ENCODE measurements around the gene NPHP4.

The NPHP4 gene

GRCh38 chr1:5949085-5949760, 43.0 kb downstream of the NPHP4 start:
- DNase-seq (ENCODE audit: low read depth) = no peak

- DNase-seq (ENCODE audit: low read depth) = no peak
These were observed 43.6 kb downstream of the NPHP4 start for GRCh38 chr1:5948681-5949005.

DNA sequence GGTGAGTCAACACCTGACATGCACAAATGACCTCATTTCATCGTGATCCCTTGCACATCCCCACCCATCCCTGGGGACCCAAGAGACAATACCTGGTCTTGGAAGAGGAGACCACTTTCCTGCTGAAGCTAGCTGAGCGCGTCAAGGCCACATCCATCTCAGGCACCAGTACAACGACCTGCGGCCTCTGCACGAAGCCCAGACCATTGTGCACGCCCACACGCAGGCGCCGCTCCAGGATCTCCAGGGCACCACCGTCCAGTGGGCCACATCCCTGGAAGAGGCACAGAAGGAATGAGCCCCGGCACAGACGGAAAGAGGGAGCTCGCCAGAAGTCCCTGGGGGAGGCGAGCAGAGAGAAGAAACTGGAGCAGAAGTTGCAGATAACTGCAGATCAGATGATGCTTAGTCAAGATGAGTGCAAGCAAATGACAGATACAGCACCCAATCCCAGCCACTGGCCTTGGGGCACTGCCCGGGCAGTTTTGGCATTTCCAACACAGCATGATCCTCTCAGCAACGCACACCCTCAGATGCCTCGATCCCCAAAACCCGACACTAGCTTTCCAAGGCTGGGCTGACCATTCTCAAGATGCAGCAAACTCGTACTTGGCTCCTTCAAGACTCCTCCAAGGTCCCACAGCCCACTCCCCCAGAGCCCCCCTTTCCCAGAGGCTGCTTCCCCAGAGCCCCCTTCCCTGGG, 44.1 kb downstream of the NPHP4 start:
- no peak for DNase-seq (ENCODE audit: low read depth)

- no peak for DNase-seq (ENCODE audit: low read depth)
These were observed 45.0 kb downstream of the NPHP4 start for GRCh38 chr1:5947071-5947821.

- DNase-seq (ENCODE audit: low read depth) = no peak
These were observed 46.8 kb downstream of the NPHP4 start for GRCh38 chr1:5945445-5945844.

GRCh38 chr1:5944843-5945167, 47.4 kb downstream of the NPHP4 start:
- no peak for DNase-seq (ENCODE audit: low read depth)

GRCh38 chr1:5944154-5944842, 47.9 kb downstream of the NPHP4 start:
- DNase-seq (ENCODE audit: low read depth) = no peak

GRCh38 chr1:5943343-5944124, 48.7 kb downstream of the NPHP4 start:
- DNase-seq (ENCODE audit: low read depth) = no peak

DNA sequence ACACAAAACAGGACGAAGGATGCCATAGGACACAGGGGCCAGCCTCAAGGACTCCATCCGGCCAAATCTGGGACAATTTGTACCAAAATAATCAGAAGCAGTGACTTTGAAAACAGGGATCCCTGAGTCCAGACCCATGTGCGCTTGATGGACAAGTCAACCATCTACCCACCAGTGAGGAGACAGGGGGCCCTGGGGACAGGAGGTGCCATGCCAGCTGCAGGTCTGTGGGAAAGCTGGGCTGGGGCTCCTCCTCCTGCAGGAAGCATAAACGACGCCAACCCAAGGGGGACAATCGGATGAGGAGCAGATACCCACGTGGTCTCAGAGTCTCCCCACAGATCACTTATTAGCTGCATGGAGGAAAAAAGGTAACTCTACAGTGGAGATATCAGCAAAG, 50.6 kb downstream of the NPHP4 start:
- DNase-seq (ENCODE audit: low read depth) = no peak

DNA sequence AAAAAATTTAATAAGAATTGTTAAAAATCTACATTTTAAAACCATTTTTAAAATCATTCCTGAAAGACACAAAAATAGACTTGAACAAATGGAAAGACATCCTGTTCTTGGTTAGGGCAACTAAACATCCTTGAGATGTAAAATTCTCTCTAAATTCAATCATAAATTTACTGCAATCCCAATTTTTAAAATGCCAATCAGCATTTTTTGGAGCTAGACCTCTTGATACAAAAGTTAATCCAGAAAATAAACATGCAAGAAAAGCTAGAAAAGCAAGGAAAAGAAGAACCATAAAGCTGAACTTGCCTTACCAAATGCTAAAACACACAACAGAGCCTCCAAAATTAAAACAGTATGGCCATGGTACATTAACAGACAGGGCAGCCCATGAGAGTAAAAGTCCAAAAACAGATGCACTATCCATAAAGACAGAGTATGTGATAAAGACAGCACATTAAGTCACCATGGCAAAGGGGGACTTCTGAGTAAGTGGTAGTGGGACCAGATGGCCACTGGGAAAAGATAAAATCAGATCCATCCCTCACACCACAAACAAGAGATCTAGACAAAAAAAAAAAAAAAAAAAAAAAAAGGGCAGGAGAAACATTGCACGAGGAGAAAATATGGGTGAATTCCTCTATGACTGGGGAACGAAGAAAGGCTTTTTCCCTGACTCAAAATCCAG, 51.4 kb downstream of the NPHP4 start:
- no peak for DNase-seq (ENCODE audit: low read depth)

GRCh38 chr1:5939271-5940170, 52.7 kb downstream of the NPHP4 start:
- no peak for DNase-seq (ENCODE audit: low read depth)

GRCh38 chr1:5938101-5938646, 54.1 kb downstream of the NPHP4 start:
- DNase-seq (ENCODE audit: low read depth) = no peak

- DNase-seq (ENCODE audit: low read depth) = no peak
These were observed 54.8 kb downstream of the NPHP4 start for GRCh38 chr1:5937373-5937857.

DNA sequence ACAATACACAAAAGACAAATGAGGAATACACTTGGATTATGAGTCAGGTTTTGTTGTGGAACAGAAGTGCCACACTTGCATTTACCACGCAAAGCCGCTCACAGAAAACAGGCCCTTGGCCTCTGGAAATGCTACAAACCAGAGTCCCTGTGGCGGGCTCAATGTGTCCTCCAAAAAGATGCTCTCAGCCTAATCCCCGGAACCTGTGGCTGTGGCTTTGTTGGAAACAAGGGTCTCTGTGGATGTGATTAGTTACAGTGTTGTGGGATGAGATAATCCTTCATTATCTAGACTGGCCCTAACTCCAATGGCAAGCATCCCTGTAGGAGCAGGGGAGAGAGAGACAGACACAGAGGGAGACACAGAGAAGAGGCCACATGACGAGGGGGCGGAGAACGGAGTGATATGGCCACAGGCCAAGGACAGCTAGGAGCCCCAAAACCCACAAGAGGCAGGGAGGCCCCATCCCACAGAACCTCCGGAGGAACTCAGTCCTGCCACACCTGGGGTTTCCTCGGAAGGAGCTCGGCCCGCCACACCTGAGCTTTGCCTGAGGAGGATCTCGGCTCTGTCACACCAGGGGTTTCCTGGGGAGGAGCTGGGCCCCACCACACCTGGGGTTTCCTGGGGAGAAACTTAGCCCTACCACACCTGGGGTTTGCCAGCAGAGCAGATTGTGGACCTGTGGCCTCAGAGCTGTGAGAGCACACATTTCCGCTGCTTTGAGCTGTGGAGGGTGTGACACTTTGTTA, 55.4 kb downstream of the NPHP4 start:
- no peak for DNase-seq (ENCODE audit: low read depth)

DNA sequence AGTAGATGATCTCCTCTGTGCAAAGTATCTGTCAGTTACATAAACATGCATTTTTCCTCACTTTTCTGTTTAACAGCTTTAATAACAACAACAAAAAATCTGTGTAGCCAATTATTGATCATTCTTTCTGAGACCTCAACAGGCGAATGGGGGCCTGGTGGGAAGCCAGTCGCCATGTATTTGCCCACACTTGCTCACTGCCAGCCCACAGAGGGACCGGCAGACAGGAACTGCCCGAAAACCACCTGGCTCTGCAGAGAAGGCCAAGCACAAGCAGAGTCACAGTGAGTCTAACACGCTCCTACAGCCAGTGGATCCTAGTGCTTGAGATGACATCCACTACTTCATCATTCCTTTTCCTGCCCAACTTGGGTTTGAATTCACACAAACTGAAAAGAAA, 56.1 kb downstream of the NPHP4 start:
- no peak for DNase-seq (ENCODE audit: low read depth)

DNA sequence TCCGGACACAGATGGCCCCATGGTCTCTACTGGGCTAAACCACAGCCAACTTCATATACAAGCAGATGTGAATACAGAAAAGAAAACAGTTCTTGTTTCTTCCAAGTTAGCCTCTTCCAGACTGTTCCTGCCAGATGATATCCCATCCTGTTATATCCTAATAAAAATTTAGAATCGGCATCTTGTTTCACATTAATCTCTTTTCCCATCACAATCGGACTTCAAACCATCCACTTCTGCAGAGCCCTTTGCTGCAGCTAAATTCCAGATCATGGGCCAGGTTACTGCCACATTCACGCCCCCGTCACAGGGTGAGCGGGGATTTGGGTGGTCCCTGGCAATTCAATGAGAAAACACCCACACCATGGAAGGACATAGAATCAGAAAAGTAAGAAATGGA, 57.2 kb downstream of the NPHP4 start:
- DNase-seq (ENCODE audit: low read depth) = no peak

GRCh38 chr1:5934058-5934884, 58.0 kb downstream of the NPHP4 start:
- DNase-seq (ENCODE audit: low read depth) = no peak

- no peak for DNase-seq (ENCODE audit: low read depth)
These were observed 58.6 kb downstream of the NPHP4 start for GRCh38 chr1:5933676-5934057.
